Kidney (tissue), 14 donors: Measurements from ENCODE around the gene ZBTB32. TPM values are rescaled to one million over a fixed set of nuclear protein-coding genes. Genes with fewer than 3 reads are reported as not detected.

ENCODE experiments used
- DNase-seq, 5 donors: peaks; one replicate each; pipeline ENCODE4 v3.0.0-alpha.2; 2013 to 2020
- FAIRE-seq: peaks from 2 replicates; lab custom pipeline; 2012; peaks lifted over from hg19 to GRCh38; lab: Jason Lieb, UNC
- H3K27ac ChIP-seq, 2 donors: one replicate each; pipeline ENCODE4 v1.7.0; 2013; ENCODE audit warnings: low read depth in 2 of 2, low read length in 2 of 2, inconsistent platforms in 1 of 2
- H3K27me3 ChIP-seq: one replicate; pipeline ENCODE4 v1.7.1; 2013; ENCODE audit warnings: low read length, inconsistent platforms; ENCODE audit not compliant: control insufficient read depth, insufficient read depth
- H3K36me3 ChIP-seq, 3 donors: one replicate each; pipeline versions ENCODE4 v1.7.0 to v1.7.1; 2013; ENCODE audit warnings: low read length in 3 of 3, control low read depth in 1 of 3, inconsistent platforms in 1 of 3; ENCODE audit not compliant: insufficient read depth in 3 of 3, control insufficient read depth in 2 of 3
- H3K4me1 ChIP-seq, 3 donors: one replicate each; pipeline versions ENCODE4 v1.7.0 to v1.7.1; 2013; ENCODE audit warnings: low read length in 3 of 3, inconsistent platforms in 1 of 3, low read depth in 1 of 3; ENCODE audit not compliant: control insufficient read depth in 2 of 3, insufficient read depth in 2 of 3
- H3K4me3 ChIP-seq, 3 donors: one replicate each; pipeline versions ENCODE4 v1.7.0 to v1.8.1; 2013; ENCODE audit warnings: low read length in 3 of 3, control low read depth in 1 of 3, inconsistent platforms in 1 of 3
- H3K9ac ChIP-seq, 3 donors: one replicate each; pipeline versions ENCODE4 v1.7.0 to v1.7.1; 2013; ENCODE audit warnings: low read length in 3 of 3, control low read depth in 1 of 3, inconsistent platforms in 1 of 3
- H3K9me3 ChIP-seq, 3 donors: one replicate each; pipeline versions ENCODE4 v1.7.0 to v1.7.1; 2013; ENCODE audit warnings: low read length in 3 of 3, control low read depth in 1 of 3, inconsistent platforms in 1 of 3; ENCODE audit not compliant: control insufficient read depth in 2 of 3, insufficient read depth in 1 of 3
- CTCF ChIP-seq: IDR thresholded peaks from 3 replicates; pipeline ENCODE4 v1.5.1; 2012; ENCODE audit warnings: mild to moderate bottlenecking, moderate library complexity, borderline replicate concordance; ENCODE audit not compliant: insufficient read depth; ENCODE audit errors: extremely low read depth
- intact Hi-C: fragments of 100-400 bp; cut with DNase I; formaldehyde crosslinking; loops from one replicate; pipeline ENCODE4 v1.11.1; 2022
- polyA plus RNA-seq: library from polyadenylated mRNA; stranded (reverse); fragments of 350-450 nt; fragmentation: Illumina TruSeq; extraction: RNeasy Lipid Tissue Mini Kit (QIAGEN cat#74804); gene quantifications from one replicate; pipeline ENCODE4 v1.2.3, GENCODE V29; 2014; ENCODE audit warnings: low read depth, low replicate concordance; ENCODE audit not compliant: insufficient read depth
- total RNA-seq: library from RNA; stranded (reverse); fragmentation: NEBNext Ultra II Directional; extraction: Animal tissue kit (Norgen Biotek cat#: 25700); gene quantifications from one replicate; pipeline ENCODE4 v1.2.1, GENCODE V29; 2021
- donor health status: control.
- donor health status: control.
- donor health status: control.
- donor health status: control.
- donor health status: control.
- donor health status: DM: yes; HTN: yes; CAD: no.
- donor health status: Normal renal cell carcinoma (clear cell type).

ZBTB32 gene
- total and polyA plus RNA-seq, 2 donors from 2014 or later = 1.8 TPM; not detected in 1

- FAIRE-seq (no peak), DNase-seq (peak in 2 of 5 donors; percentile 69 to 82)
- no peaks in the 10 kb centered on the region for H3K9me3 ChIP-seq
- H3K9ac ChIP-seq = peak overlapping the region in 1 of 3 donors; percentile 61
- intact Hi-C loops = no loop called here
- H3K36me3 ChIP-seq = peaks cover 2 to 14% (median 11%) of the 10 kb centered on the region in 3 donors
- peak overlapping the region in 1 of 3 donors; percentile 75 for H3K4me3 ChIP-seq
- H3K27me3 ChIP-seq = no peaks in the 10 kb centered on the region
- peak overlapping the region; percentile 87 to 88 for H3K27ac ChIP-seq
- TF ChIP-seq CTCF = no peak
- H3K4me1 ChIP-seq = peaks cover 0 to 12% (median 0%) of the 10 kb centered on the region in 3 donors
Observed at GRCh38 chr19:35739275-35740107, 35.1 kb downstream of the ZBTB32 start.

DNA sequence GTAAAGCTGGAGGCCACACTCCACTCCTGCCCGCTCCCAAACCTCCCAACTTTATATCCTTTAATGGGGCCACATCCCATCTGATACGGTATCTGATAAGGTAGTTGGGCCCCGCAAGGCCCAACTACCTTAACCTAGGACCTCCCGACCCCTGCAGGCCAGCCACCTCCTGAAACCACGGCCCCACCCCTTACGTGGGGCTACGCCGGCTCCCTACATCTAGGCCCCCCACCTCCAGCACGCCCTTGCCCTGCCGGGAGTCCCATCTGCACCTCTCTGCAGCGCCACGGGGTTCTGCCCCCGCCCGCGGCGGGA lies 35.7 kb downstream of the ZBTB32 start:
- Histone ChIP-seq H3K9ac (peak overlapping the region in 2 of 3 donors; percentile 61 to 69), H3K9me3 (no peaks in the 10 kb centered on the region)
- no peak for FAIRE-seq

DNA sequence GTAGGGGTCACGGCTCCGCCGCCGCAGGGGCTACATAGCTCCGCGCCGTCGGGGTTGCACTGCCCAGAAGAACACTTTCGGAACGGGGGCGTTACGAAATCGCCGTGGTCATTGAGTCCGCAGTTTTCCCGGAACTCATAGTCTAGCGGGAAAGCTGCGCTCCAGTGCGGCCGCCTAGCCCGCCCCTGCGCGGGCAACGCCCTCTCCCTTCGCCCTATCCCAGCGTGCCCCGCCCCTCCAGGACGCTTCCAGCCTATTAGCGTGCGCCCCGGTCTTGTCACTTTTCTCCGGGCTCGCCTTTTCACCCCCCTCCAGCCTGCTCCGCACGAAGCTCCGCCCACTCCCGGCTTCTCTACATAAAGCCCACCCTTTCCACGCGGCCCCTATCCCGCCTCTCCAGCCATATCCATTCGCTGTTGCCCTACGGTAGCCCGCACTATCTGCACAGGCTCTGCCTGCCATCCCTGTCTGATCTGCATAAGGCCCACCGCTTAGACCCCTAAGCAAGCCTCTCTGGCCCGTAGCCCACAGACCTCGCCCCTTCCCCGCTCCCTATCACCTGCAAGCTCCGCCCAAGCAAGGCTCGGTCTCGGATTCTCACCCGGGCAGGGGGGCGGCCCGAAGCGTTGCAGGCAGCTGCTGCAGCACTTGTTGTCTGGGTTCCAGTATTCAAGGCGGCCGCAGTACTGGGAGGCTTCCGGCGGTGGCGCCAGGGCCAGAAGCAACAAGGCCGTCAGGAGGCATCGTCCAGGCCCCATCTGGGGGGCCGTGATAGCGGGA lies 36.3 kb downstream of the ZBTB32 start:
- Histone ChIP-seq H3K27ac (peak overlapping the region; percentile 87 to 88), H3K27me3 (no peaks in the 10 kb centered on the region), H3K9me3 (no peaks in the 10 kb centered on the region), H3K4me1 (peaks cover 0 to 12% (median 0%) of the 10 kb centered on the region in 3 donors), H3K4me3 (peak overlapping the region; percentile 67 to 75 (median 68)), H3K9ac (peak overlapping the region; percentile 50 to 69 (median 65)), H3K36me3 (peaks cover 2 to 10% (median 8%) of the 10 kb centered on the region in 3 donors)
- DNase-seq (peak; percentile 99 to 100 (median 99)), FAIRE-seq (peak; percentile 93)
- intact Hi-C loops = no loop called here
- peak; percentile 5 for TF ChIP-seq CTCF

More for the DNA sequence above, 35.7 kb downstream of the ZBTB32 start:
- peaks cover 2 to 14% (median 11%) of the 10 kb centered on the region in 3 donors for H3K36me3 ChIP-seq
- intact Hi-C loops = no loop called here
- peak overlapping the region; percentile 44 to 75 (median 45) for H3K4me3 ChIP-seq
- DNase-seq = no peak
- H3K4me1 ChIP-seq = peaks cover 0 to 12% (median 0%) of the 10 kb centered on the region in 3 donors
- no peak for TF ChIP-seq CTCF
- H3K27me3 ChIP-seq = no peaks in the 10 kb centered on the region
- peak overlapping the region; percentile 87 to 88 for H3K27ac ChIP-seq
